HepG2 (cell line): ENCODE measurements around the gene NAA15. TPM values are rescaled to one million over a fixed set of nuclear protein-coding genes. Genes with fewer than 3 reads are reported as not detected.

Experiments
- MATR3 ChIP-seq: sonication (generic); formaldehyde crosslinking; IDR thresholded peaks from 2 replicates; pipeline ENCODE4 v1.4.0; 2020; ENCODE audit warnings: missing genetic modification reagents
- MIER3 ChIP-seq: IDR thresholded peaks from 2 replicates; pipeline ENCODE4 v1.6.1; 2016; ENCODE audit warnings: missing compliant biosample characterization, borderline replicate concordance
- RNF2 ChIP-seq: fragments of 450-650 bp; conservative IDR thresholded peaks from 2 replicates; pipeline ENCODE4 v1.6.1; 2016; ENCODE audit warnings: low read depth
- TEAD2 ChIP-seq: sonication (generic); formaldehyde crosslinking; IDR thresholded peaks from 2 replicates; pipeline ENCODE4 v1.9.0; 2021; ENCODE audit warnings: missing genetic modification reagents
- ZNF329 ChIP-seq: sonication (generic); formaldehyde crosslinking; IDR thresholded peaks from 2 replicates; pipeline ENCODE4 v1.9.0; 2021; ENCODE audit warnings: low read depth, mild to moderate bottlenecking, missing genetic modification reagents
- ZNF619 ChIP-seq: sonication (generic); formaldehyde crosslinking; IDR thresholded peaks from 2 replicates; pipeline ENCODE4 v1.4.0; 2020; ENCODE audit warnings: mild to moderate bottlenecking, missing genetic modification reagents
- ZNF724P ChIP-seq: sonication (generic); formaldehyde crosslinking; IDR thresholded peaks from 2 replicates; pipeline ENCODE4 v1.8.0; 2022; ENCODE audit warnings: missing genetic modification reagents, borderline replicate concordance
- polyA plus RNA-seq, 8 experiments: library from polyadenylated mRNA; depleted of rRNA in 3 of 8; stranded (reverse) in 7 of 8; unstranded in 1 of 8; fragments of >200 nt; fragmentation: Illumina TruSeq in 4 of 8; extraction: Trizol in 4 of 8; gene quantifications; 2 replicates each; pipeline versions ENCODE4 v1.2.1 to v1.2.3, GENCODE V29; 2011 to 2016; ENCODE audit warnings: low read depth in 4 of 8, missing spikeins in 1 of 8, mixed read lengths in 1 of 8; ENCODE audit not compliant: insufficient read depth in 1 of 8
- total RNA-seq, 5 experiments: library from RNA; depleted of rRNA; stranded (reverse); fragments of >200 nt; fragmentation: Illumina TruSeq; extraction: Trizol; gene quantifications; 2 replicates each; pipeline ENCODE4 v1.2.3, GENCODE V29; 2016; ENCODE audit warnings: low read depth in 1 of 5
- TF ChIP-seq, protein P1 (sequence below), 2 experiments: sonication (generic) in 1 of 2; formaldehyde crosslinking in 1 of 2; IDR thresholded peaks; 2 replicates each; pipeline versions ENCODE4 v1.5.1 to v1.6.1; 2011 to 2020; ENCODE audit warnings: borderline replicate concordance in 1 of 2, low read depth in 1 of 2, low read length in 1 of 2, mild to moderate bottlenecking in 1 of 2, missing genetic modification reagents in 1 of 2, moderate library complexity in 1 of 2
- TF ChIP-seq, protein P2 (sequence below): sonication (generic); formaldehyde crosslinking; IDR thresholded peaks from 2 replicates; pipeline ENCODE4 v1.9.0; 2021; ENCODE audit warnings: mild to moderate bottlenecking, missing genetic modification reagents
- TF ChIP-seq, protein P3 (sequence below): IDR thresholded peaks from 2 replicates; pipeline ENCODE4 v1.6.1; 2016; ENCODE audit warnings: missing genetic modification reagents, missing compliant biosample characterization
- TF ChIP-seq, protein P4 (sequence below): IDR thresholded peaks from 2 replicates; pipeline ENCODE4 v1.4.0; 2020; ENCODE audit warnings: mild to moderate bottlenecking, missing genetic modification reagents

NAA15 gene
- total and polyA plus RNA-seq, 2 of the 13 experiments (the other 11 are each of a cell fraction or from before 2014, with no cell fraction given), result 6.2 to 50.2 TPM

DNA sequence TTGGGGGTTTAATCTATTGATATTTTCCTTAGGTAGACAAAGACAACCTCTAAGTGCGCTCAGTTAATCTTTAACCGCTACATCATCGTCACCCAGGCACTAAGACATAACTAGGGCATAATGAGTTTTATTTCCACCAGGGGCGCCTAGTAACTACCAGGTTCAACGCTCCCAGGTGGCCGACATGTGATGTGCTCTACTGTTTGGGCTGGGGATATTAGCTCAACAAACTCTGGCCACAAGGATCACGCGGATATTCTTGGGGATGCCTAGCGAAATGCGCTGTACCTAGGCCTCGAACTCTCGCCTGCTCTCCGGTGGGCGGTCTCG is 151.7 kb downstream of the NAA15 start (continued):
- TF ChIP-seq, protein P1, sequence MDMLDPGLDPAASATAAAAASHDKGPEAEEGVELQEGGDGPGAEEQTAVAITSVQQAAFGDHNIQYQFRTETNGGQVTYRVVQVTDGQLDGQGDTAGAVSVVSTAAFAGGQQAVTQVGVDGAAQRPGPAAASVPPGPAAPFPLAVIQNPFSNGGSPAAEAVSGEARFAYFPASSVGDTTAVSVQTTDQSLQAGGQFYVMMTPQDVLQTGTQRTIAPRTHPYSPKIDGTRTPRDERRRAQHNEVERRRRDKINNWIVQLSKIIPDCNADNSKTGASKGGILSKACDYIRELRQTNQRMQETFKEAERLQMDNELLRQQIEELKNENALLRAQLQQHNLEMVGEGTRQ (IDR thresholded peaks at IDR 0.05; ENCODE audit: low read depth, low read length), result no peak
- TF ChIP-seq, protein P1 (CRISPR knock-in tag; IDR thresholded peaks at IDR 0.05; ENCODE audit: borderline replicate concordance), result 0 out of 2 replicates have a peak, but pooled peaks have one; percentile 13
- TF ChIP-seq, protein P2, sequence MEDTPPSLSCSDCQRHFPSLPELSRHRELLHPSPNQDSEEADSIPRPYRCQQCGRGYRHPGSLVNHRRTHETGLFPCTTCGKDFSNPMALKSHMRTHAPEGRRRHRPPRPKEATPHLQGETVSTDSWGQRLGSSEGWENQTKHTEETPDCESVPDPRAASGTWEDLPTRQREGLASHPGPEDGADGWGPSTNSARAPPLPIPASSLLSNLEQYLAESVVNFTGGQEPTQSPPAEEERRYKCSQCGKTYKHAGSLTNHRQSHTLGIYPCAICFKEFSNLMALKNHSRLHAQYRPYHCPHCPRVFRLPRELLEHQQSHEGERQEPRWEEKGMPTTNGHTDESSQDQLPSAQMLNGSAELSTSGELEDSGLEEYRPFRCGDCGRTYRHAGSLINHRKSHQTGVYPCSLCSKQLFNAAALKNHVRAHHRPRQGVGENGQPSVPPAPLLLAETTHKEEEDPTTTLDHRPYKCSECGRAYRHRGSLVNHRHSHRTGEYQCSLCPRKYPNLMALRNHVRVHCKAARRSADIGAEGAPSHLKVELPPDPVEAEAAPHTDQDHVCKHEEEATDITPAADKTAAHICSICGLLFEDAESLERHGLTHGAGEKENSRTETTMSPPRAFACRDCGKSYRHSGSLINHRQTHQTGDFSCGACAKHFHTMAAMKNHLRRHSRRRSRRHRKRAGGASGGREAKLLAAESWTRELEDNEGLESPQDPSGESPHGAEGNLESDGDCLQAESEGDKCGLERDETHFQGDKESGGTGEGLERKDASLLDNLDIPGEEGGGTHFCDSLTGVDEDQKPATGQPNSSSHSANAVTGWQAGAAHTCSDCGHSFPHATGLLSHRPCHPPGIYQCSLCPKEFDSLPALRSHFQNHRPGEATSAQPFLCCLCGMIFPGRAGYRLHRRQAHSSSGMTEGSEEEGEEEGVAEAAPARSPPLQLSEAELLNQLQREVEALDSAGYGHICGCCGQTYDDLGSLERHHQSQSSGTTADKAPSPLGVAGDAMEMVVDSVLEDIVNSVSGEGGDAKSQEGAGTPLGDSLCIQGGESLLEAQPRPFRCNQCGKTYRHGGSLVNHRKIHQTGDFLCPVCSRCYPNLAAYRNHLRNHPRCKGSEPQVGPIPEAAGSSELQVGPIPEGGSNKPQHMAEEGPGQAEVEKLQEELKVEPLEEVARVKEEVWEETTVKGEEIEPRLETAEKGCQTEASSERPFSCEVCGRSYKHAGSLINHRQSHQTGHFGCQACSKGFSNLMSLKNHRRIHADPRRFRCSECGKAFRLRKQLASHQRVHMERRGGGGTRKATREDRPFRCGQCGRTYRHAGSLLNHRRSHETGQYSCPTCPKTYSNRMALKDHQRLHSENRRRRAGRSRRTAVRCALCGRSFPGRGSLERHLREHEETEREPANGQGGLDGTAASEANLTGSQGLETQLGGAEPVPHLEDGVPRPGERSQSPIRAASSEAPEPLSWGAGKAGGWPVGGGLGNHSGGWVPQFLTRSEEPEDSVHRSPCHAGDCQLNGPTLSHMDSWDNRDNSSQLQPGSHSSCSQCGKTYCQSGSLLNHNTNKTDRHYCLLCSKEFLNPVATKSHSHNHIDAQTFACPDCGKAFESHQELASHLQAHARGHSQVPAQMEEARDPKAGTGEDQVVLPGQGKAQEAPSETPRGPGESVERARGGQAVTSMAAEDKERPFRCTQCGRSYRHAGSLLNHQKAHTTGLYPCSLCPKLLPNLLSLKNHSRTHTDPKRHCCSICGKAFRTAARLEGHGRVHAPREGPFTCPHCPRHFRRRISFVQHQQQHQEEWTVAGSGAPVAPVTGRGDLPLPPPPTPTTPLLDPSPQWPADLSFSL (CRISPR knock-in tag), result no peak
- no peak for TF ChIP-seq ZNF724P (CRISPR knock-in tag)
- TF ChIP-seq ZNF619, result no peak
- TF ChIP-seq, protein P3, sequence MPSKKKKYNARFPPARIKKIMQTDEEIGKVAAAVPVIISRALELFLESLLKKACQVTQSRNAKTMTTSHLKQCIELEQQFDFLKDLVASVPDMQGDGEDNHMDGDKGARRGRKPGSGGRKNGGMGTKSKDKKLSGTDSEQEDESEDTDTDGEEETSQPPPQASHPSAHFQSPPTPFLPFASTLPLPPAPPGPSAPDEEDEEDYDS (CRISPR knock-in tag), result no peak
- TF ChIP-seq TEAD2 (CRISPR knock-in tag), result no peak
- no peak for TF ChIP-seq ZNF329 (CRISPR knock-in tag)
- no peak for TF ChIP-seq MATR3 (CRISPR knock-in tag)
- 0 out of 2 replicates have a peak, but pooled peaks have one; percentile 63 for TF ChIP-seq RNF2
- TF ChIP-seq MIER3, result no peak
- TF ChIP-seq, protein P4, sequence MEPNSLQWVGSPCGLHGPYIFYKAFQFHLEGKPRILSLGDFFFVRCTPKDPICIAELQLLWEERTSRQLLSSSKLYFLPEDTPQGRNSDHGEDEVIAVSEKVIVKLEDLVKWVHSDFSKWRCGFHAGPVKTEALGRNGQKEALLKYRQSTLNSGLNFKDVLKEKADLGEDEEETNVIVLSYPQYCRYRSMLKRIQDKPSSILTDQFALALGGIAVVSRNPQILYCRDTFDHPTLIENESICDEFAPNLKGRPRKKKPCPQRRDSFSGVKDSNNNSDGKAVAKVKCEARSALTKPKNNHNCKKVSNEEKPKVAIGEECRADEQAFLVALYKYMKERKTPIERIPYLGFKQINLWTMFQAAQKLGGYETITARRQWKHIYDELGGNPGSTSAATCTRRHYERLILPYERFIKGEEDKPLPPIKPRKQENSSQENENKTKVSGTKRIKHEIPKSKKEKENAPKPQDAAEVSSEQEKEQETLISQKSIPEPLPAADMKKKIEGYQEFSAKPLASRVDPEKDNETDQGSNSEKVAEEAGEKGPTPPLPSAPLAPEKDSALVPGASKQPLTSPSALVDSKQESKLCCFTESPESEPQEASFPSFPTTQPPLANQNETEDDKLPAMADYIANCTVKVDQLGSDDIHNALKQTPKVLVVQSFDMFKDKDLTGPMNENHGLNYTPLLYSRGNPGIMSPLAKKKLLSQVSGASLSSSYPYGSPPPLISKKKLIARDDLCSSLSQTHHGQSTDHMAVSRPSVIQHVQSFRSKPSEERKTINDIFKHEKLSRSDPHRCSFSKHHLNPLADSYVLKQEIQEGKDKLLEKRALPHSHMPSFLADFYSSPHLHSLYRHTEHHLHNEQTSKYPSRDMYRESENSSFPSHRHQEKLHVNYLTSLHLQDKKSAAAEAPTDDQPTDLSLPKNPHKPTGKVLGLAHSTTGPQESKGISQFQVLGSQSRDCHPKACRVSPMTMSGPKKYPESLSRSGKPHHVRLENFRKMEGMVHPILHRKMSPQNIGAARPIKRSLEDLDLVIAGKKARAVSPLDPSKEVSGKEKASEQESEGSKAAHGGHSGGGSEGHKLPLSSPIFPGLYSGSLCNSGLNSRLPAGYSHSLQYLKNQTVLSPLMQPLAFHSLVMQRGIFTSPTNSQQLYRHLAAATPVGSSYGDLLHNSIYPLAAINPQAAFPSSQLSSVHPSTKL (CRISPR knock-in tag), result no peak
